GM19395 (cell line): Measurements from ENCODE around the gene CRKL.

Source experiments
- ATAC-seq: cut with Tn5 transposase; IDR thresholded peaks from one replicate; pipeline ENCODE4 v1.9.1; 2021; ENCODE audit warnings: mild to moderate bottlenecking, moderate library complexity; ENCODE audit not compliant: unreplicated experiment

CRKL gene

GRCh38 chr22:20980523-20980922 is 63.3 kb downstream of the CRKL start:
- ATAC-seq, result no peak

- no peak for ATAC-seq
Measured at GRCh38 chr22:20980938-20981722, 63.9 kb downstream of the CRKL start.

GRCh38 chr22:20981787-20982562 is 64.8 kb downstream of the CRKL start, which contains the start of gene LZTR1:
Gene LZTR1, plus strand, starts transcription at chr22:20982297. Its CDS starts 75 bp downstream, at chr22:20982372.
- ATAC-seq, result peak; percentile 73

- peak; percentile 13 for ATAC-seq
Measured at GRCh38 chr22:20982563-20982882, 65.3 kb downstream of the CRKL start.

- no peak for ATAC-seq
Measured at GRCh38 chr22:20983081-20983771, 66.0 kb downstream of the CRKL start.

GRCh38 chr22:20985720-20986119 is 68.5 kb downstream of the CRKL start:
- ATAC-seq, result no peak

- ATAC-seq, result no peak
Measured at GRCh38 chr22:20986365-20986764, 69.2 kb downstream of the CRKL start.

- ATAC-seq, result no peak
Measured at GRCh38 chr22:20987375-20987774, 70.2 kb downstream of the CRKL start.

GRCh38 chr22:20988573-20989322 is 71.5 kb downstream of the CRKL start:
- no peak for ATAC-seq

GRCh38 chr22:20989323-20990138 is 72.3 kb downstream of the CRKL start:
- no peak for ATAC-seq

- no peak for ATAC-seq
Measured at GRCh38 chr22:20990184-20991180, 73.3 kb downstream of the CRKL start.

GRCh38 chr22:20991252-20992055 is 74.2 kb downstream of the CRKL start:
- ATAC-seq, result no peak

- ATAC-seq, result no peak
Measured at GRCh38 chr22:20992056-20992442, 74.8 kb downstream of the CRKL start.

GRCh38 chr22:20992456-20993303 is 75.5 kb downstream of the CRKL start:
- ATAC-seq, result no peak

- no peak for ATAC-seq
Measured at GRCh38 chr22:20993304-20994127, 76.3 kb downstream of the CRKL start.
